ENCODE results near the gene TMEM35B.
"Not testable (repeated sequence)": the region's sequence is repeated elsewhere in the genome, so short reads cannot be mapped to it uniquely, and the experiment has no call there.

The TMEM35B gene

GRCh38 chr1:34976384-34977209 lies 8.6 kb downstream of the TMEM35B start:
- no peak for DNase-seq (ENCODE audit: low read depth in 2 of 2)

DNA sequence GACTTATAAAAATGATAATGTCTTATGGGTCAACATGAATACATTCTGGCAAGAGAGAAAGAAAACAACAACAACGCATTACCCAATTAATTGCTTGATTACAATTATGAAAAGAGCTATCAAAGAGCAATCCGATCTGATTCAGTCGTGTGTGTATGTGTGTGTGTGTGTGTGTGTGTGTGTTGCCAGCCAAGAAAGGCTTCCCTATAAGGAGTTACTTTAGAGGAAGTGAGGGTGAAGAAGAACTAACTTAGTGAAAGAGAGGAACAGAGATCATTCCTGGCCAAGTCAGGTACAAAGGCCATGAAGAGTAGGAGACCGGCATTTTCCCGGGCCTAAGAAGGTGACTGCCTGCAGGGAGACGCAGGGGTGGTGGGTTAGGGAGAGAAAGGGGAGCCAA lies 9.4 kb downstream of the TMEM35B start:
- DNase-seq (ENCODE audit: low read depth in 2 of 2) = no peak

- DNase-seq (ENCODE audit: low read depth in 2 of 2) = no peak
Measured at GRCh38 chr1:34975338-34975737, 9.8 kb downstream of the TMEM35B start.

DNA sequence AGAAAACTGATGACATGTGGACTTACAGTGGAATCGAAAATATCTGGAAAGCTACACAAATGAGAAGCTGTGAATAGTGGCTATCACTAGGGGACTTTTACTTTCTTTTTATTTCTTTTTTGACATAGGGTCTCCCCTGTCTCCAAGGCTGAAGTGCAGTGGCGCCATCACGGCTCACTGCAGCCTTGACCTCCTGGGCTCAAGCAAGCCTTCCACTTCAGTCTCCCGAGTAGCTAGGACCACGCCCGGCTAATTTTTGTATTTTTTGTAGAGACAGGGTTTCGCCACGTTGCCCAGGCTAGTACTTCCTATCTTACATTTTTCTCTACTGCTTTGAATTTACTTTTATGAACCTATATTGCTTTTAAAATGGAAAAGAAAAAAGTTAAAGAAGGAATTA lies 10.5 kb downstream of the TMEM35B start:
- DNase-seq (ENCODE audit: low read depth in 2 of 2) = no peak

- DNase-seq (ENCODE audit: low read depth in 2 of 2) = no peak
Measured at GRCh38 chr1:34973326-34973725, 11.8 kb downstream of the TMEM35B start.

DNA sequence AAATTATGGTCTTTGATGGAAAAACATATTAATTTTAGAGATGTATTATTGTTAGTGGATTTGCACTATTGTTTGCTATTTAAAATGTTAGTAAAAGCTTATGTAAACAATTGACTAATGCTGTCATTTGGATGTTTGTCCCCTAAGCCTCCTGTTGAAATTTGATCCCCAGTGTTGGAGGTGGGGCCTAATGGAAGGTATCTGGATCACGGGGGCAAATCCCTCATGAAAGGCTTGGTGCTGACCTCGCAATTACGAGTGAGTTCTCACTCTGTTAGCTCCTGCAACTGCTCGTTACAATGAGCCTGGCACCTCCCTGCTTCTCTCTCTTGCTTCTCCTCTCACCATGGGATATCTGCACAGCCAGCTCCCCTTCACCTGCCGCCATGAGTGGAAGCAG lies 14.3 kb downstream of the TMEM35B start:
- no peak for DNase-seq (ENCODE audit: low read depth in 2 of 2)

- DNase-seq (ENCODE audit: low read depth in 2 of 2) = no peak
Measured at GRCh38 chr1:34970220-34970735, 14.9 kb downstream of the TMEM35B start.

GRCh38 chr1:34968297-34968696 lies 16.9 kb downstream of the TMEM35B start:
- not testable (repeated sequence) for DNase-seq (ENCODE audit: low read depth in 2 of 2)

DNA sequence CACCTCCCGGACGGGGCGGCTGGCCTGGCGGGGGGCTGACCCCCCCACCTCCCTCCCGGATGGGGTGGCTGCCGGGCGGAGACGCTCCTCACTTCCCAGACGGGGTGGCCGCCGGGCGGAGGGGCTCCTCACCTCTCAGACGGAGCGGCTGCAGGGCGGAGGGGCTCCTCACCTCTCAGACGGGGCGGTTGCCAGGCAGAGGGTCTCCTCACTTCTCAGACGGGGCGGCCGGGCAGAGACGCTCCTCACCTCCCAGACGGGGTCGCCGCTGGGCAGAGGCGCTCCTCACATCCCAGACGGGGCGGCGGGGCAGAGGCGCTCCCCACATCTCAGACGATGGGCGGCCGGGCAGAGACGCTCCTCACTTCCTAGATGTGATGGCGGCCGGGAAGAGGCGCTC lies 17.5 kb downstream of the TMEM35B start:
- not testable (repeated sequence) for DNase-seq (ENCODE audit: low read depth in 2 of 2)

DNA sequence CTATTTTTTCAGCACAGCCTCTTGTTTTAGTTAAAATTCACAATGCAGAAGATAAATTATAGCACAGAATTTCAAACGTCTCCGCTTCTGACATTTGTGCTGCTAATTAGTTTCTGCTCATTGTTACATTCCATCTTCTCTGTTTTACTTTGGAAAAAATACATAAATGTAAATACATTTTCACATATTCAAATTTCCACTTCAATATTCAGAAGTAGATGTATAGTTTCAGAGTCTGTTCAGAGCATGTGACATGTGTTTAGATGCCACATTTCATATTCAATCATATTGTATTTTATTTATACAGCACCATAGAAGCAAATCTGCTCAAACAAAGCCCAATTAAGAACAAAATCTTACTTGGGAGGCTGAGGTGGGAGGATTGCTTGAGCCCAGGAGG lies 19.6 kb downstream of the TMEM35B start:
- DNase-seq (ENCODE audit: low read depth in 2 of 2) = no peak

DNA sequence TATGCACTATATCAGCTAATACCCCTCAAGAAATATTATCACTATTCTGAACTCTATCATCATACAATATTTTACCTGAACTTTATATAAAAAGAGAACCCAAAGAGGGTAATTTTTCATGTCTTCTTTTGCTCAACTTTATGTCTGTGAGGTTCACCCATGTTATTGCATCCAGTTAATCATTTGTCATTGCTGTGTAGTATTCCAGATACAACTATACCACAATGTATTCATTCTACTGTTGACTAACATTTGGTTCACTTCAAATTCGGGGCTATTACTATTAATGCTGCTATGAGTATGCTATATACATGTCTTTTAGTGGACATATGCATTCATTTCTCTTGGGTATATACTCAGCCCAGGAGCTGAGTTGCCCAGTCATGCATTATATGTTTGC lies 34.7 kb downstream of the TMEM35B start:
- DNase-seq (ENCODE audit: low read depth in 2 of 2) = no peak

- DNase-seq (ENCODE audit: low read depth in 2 of 2) = not testable (repeated sequence)
Measured at GRCh38 chr1:34948739-34949138, 36.4 kb downstream of the TMEM35B start.

DNA sequence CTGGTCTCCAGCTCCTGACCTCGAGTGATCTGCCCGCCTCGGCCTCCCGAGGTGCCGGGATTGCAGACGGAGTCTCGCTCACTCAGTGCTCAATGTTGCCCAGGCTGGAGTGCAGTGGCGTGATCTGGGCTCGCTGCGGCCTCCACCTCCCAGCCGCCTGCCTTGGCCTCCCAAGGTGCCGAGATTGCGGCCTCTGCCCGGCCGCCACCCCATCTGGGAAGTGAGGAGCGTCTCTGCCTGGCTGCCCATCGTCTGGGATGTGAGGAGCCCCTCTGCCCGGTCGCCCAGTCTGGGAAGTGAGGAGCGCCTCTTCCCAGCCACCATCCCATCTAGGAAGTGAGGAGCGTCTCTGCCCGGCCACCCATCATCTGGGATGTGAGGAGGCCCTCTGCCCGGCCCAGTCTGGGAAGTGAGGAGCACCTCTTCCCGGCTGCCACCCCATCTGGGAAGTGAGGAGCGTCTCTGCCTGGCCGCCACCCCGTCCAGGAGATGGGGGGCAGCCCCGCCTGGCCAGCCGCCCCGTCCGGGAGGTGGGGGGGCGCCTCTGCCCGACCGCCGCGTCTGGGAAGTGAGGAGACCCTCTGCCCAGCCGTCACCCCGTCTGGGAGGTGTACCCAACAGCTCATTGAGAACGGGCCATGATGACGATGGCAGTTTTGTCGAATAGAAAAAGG lies 37.4 kb downstream of the TMEM35B start:
- DNase-seq (ENCODE audit: low read depth in 2 of 2) = not testable (repeated sequence)

- DNase-seq (ENCODE audit: low read depth in 2 of 2) = no peak
Measured at GRCh38 chr1:34946211-34946610, 38.9 kb downstream of the TMEM35B start.

DNA sequence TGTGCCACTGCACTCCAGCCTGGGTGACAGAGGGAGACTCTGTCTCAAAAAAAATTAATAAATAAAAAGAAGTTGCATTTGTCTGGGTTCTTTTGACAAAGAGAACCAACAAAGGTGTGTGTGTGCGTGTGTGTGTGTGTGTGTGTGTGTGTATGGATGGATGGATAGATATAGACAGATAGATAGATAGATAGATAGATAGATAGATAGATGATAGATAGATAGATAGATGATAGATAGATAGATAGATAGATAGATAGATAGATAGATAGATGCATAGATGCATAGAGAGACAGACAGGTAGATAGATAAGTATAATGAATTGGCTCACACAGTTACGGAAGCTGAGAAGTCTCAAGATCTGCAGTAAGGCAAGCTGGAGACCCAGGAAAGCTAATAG lies 43.3 kb downstream of the TMEM35B start:
- not testable (repeated sequence) for DNase-seq (ENCODE audit: low read depth in 2 of 2)

Measured in activated CD4-positive, alpha-beta T cell treated with anti-CD3 and anti-CD28 coated beads for 24 hours (primary cell).